ENCODE data around the gene RHOB.

DNA sequence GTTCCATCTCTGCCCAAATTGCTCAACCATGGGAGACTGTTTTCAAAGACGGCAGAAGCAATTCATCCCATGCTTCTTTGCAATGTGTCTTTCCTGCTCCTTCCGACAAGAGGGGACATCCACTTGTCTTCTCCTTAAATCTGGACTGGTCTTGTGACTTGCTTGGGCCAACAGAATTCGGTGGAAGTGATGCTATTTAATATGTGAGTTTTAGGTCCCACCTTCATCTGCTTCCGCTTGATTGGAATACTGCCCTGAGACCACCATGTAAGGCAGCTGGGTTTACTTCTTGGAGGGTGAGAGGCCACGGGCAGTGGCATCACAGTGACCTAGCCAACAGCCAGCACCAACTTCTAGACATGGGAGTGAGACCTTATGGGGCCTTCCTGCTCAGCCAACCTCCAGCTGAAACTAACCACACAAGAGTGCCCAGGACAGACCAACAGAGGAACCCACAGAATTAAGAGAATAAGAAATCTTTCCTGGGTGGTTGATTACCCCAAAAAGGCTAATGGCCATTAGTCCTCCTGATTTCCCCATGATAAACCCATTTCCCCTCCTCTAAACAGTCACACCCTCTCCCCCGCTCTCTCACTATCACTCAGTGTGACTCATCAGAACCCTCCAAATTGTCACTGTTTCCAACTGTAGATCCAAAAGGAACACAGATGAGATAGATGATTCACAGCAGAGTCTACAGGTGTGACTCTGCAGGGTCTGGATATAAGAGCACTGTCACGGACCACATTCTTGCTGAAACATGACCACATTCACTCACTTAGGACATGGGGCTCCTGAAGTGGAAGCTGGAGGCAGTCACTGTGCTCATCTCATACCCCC lies 16.2 kb upstream of the RHOB start:
- TF ChIP-seq, protein P1, sequence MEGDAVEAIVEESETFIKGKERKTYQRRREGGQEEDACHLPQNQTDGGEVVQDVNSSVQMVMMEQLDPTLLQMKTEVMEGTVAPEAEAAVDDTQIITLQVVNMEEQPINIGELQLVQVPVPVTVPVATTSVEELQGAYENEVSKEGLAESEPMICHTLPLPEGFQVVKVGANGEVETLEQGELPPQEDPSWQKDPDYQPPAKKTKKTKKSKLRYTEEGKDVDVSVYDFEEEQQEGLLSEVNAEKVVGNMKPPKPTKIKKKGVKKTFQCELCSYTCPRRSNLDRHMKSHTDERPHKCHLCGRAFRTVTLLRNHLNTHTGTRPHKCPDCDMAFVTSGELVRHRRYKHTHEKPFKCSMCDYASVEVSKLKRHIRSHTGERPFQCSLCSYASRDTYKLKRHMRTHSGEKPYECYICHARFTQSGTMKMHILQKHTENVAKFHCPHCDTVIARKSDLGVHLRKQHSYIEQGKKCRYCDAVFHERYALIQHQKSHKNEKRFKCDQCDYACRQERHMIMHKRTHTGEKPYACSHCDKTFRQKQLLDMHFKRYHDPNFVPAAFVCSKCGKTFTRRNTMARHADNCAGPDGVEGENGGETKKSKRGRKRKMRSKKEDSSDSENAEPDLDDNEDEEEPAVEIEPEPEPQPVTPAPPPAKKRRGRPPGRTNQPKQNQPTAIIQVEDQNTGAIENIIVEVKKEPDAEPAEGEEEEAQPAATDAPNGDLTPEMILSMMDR (IDR thresholded peaks at IDR 0.05) = no peak
- no peak for TF ChIP-seq POLR2A (IDR thresholded peaks at IDR 0.05)

Data from prostate gland (tissue), 2 donors.